ENCODE results near the gene CBX1. TPM values are rescaled to one million over a fixed set of nuclear protein-coding genes. Genes with fewer than 3 reads are reported as not detected.

Gene CBX1
- total and polyA plus RNA-seq, 2 of the 8 experiments (the other 6 are each of a cell fraction or from before 2014, with no cell fraction given), result 38.7 to 173 TPM

- peaks cover 9 to 35% (median 21%) of the 10 kb centered on the region in 4 experiments for H3K4me1 ChIP-seq (replicated peaks in 1 of 4; ENCODE audit: control insufficient read depth in 3 of 4, insufficient read depth in 4 of 4, low read length in 3 of 4)
- no peak overlapping the region for H3K27ac ChIP-seq (ENCODE audit: low read depth, low read length)
- H4K20me1 ChIP-seq (replicated peaks in 1 of 2; ENCODE audit: control insufficient read depth in 1 of 2, insufficient read depth in 2 of 2, low read length in 2 of 2), result peaks cover 10 to 30% of the 10 kb centered on the region in 2 experiments
- no peak for TF ChIP-seq POLR2AphosphoS5 (IDR thresholded peaks at IDR 0.05; ENCODE audit: low read depth, low read length)
- no peak for TF ChIP-seq SP1 (IDR thresholded peaks at IDR 0.05; ENCODE audit: low read depth, low read length)
- TF ChIP-seq EZH2 (IDR thresholded peaks at IDR 0.05; ENCODE audit: low read depth, low read length, severe bottlenecking), result no peak
- TF ChIP-seq TEAD4 (IDR thresholded peaks at IDR 0.05; ENCODE audit: low read depth, low read length), result no peak
- no peak for TF ChIP-seq CBX5 (IDR thresholded peaks at IDR 0.05; ENCODE audit: low read depth, low read length)
- TF ChIP-seq NRF1 (IDR thresholded peaks at IDR 0.05; ENCODE audit: low read depth, low read length), result no peak
- no peak for TF ChIP-seq TAF7 (optimal IDR thresholded peaks at IDR 0.05; ENCODE audit: borderline replicate concordance, low read depth, low read length)
- TF ChIP-seq EP300 (IDR thresholded peaks at IDR 0.05; ENCODE audit: borderline replicate concordance in 1 of 2, low read depth in 2 of 2, low read length in 2 of 2), result no peak
- no peak for TF ChIP-seq TBP (IDR thresholded peaks at IDR 0.05; ENCODE audit: low read depth, low read length)
- no peak for TF ChIP-seq ATF3 (IDR thresholded peaks at IDR 0.05; ENCODE audit: insufficient read depth, low read depth, low read length)
- no peak for TF ChIP-seq MAX (IDR thresholded peaks at IDR 0.05)
- TF ChIP-seq SRF (IDR thresholded peaks at IDR 0.05; ENCODE audit: low read depth, low read length), result no peak
- TF ChIP-seq RFX5 (IDR thresholded peaks at IDR 0.05; ENCODE audit: borderline replicate concordance, low read depth, low read length), result no peak
Measured at GRCh38 chr17:48057626-48058025, 43.7 kb downstream of the CBX1 start.

More at GRCh38 chr17:48057626-48058025, 43.7 kb downstream of the CBX1 start:
- no peak overlapping the region for H4K91ac ChIP-seq (replicated peaks; ENCODE audit: insufficient read length, low read length)
- no peak overlapping the region for H3K23ac ChIP-seq (ENCODE audit: insufficient read length)
- peaks cover 30 to 68% (median 52%) of the 10 kb centered on the region in 4 experiments for H3K36me3 ChIP-seq (ENCODE audit: control insufficient read depth in 2 of 4, insufficient read depth in 4 of 4, low read length in 3 of 4)
- H2BK20ac ChIP-seq (ENCODE audit: low read length), result no peak overlapping the region
- no peak overlapping the region for H3K4ac ChIP-seq (replicated peaks; ENCODE audit: insufficient read length, low read depth, low read length)
- peak overlapping the region in 1 of 2 experiments; percentile 89; a peak in 2 of 4 replicates for H3K4me2 ChIP-seq (ENCODE audit: insufficient read depth in 1 of 2, low read depth in 2 of 2, low read length in 2 of 2)
- H2BK5ac ChIP-seq (ENCODE audit: low read depth, low read length), result no peak overlapping the region; the same call in 1 of the 2 replicates
- H3K56ac ChIP-seq (replicated peaks; ENCODE audit: insufficient read length, low read depth, low read length), result no peak overlapping the region
- no peak overlapping the region for H3K14ac ChIP-seq (ENCODE audit: insufficient read length)
- H2AK5ac ChIP-seq (ENCODE audit: low read depth, low read length), result no peak overlapping the region
- H3K27me3 ChIP-seq (replicated peaks in 1 of 4; ENCODE audit: control insufficient read depth in 3 of 4, extremely low read depth in 1 of 4, insufficient read depth in 3 of 4, low read length in 3 of 4), result no peaks in the 10 kb centered on the region
- H3K23me2 ChIP-seq (ENCODE audit: low read depth, low read length), result peaks cover 6% of the 10 kb centered on the region; the same call in 1 of the 2 replicates
- no peak overlapping the region for H2BK120ac ChIP-seq (replicated peaks; ENCODE audit: low read depth, low read length)
- H3K4me3 ChIP-seq (ENCODE audit: extremely low read depth in 1 of 4, insufficient read depth in 2 of 4, low read depth in 3 of 4, low read length in 4 of 4), result no peak overlapping the region
- no peaks in the 10 kb centered on the region for H3K9me3 ChIP-seq (ENCODE audit: insufficient read depth in 2 of 2, low read depth in 1 of 2, low read length in 1 of 2)
- ChIA-PET POLR2A (ENCODE audit: partially characterized antibody) (interaction anchor here (1.0 to 41.8 kb wide), 7 partner anchors 8 to 128 kb away, joined by 3 to 1227 read pairs (median 112); partner anchors contain the start of genes CBX1, COPZ2 and NFE2L1), CTCF (ENCODE audit: partially characterized antibody) (interaction anchor here (1.2 to 14.5 kb wide), 9 partner anchors 9 to 109 kb away, joined by 3 to 203 read pairs (median 12); partner anchors contain the start of gene NFE2L1)
- DNase-seq (ENCODE audit: low read depth in 1 of 2, low spot score in 2 of 2) (no peak), FAIRE-seq (no peak)
- H3K79me2 ChIP-seq (ENCODE audit: control insufficient read depth in 1 of 2, insufficient read depth in 2 of 2, low read length in 2 of 2), result peaks cover 7 to 65% of the 10 kb centered on the region in 2 experiments
- no peak overlapping the region for H4K5ac ChIP-seq (ENCODE audit: insufficient read length, low read depth, low read length)
- H3K9ac ChIP-seq (replicated peaks in 1 of 4; ENCODE audit: extremely low read depth in 1 of 4, low read depth in 3 of 4, low read length in 3 of 4), result no peak overlapping the region
- H3K18ac ChIP-seq (ENCODE audit: extremely low read depth, low read length), result no peak overlapping the region
- no peak overlapping the region; the same call in 1 of the 2 replicates for H2BK12ac ChIP-seq (ENCODE audit: low read depth, low read length)
- 97% methylated on average over 4 of the region's 4 CpGs; no CpG with 5 or more reads in 1 of the 2 experiments for WGBS, 2 experiments (ENCODE audit: extremely low coverage in 1 of 2, insufficient coverage in 1 of 2, insufficient read length in 1 of 2, insufficient replicate concordance in 2 of 2, low coverage in 1 of 2, low lambda C conversion rate in 2 of 2, missing lambda C conversion rate in 1 of 2)
- H3K79me1 ChIP-seq (ENCODE audit: low read depth, low read length), result peaks cover 17% of the 10 kb centered on the region
- no peak overlapping the region for H4K8ac ChIP-seq (ENCODE audit: extremely low read depth, insufficient read depth, low read length)
- H2AFZ ChIP-seq (ENCODE audit: low read length), result no peak overlapping the region
- H2BK15ac ChIP-seq (ENCODE audit: low read length), result no peak overlapping the region
